Testis (tissue), 3 donors: Measurements from ENCODE around the gene COPZ1. TPM values are rescaled to one million over a fixed set of nuclear protein-coding genes. Genes with fewer than 3 reads are reported as not detected.

Source experiments
- DNase-seq: peaks from one replicate; pipeline ENCODE4 v3.0.0-alpha.2; 2019
- H3K27ac ChIP-seq, 2 donors: fragments of 200-600 bp; sonication (generic); one replicate each; pipeline ENCODE4 v1.5.1; 2019
- H3K27me3 ChIP-seq: fragments of 200-600 bp; sonication (generic); one replicate; pipeline ENCODE4 v1.5.1; 2019
- H3K36me3 ChIP-seq: fragments of 200-600 bp; sonication (generic); one replicate; pipeline ENCODE4 v1.5.1; 2017; ENCODE audit warnings: low read depth; ENCODE audit errors: missing control alignments
- H3K4me1 ChIP-seq: fragments of 200-600 bp; sonication (generic); one replicate; pipeline ENCODE4 v1.5.1; 2019
- H3K4me3 ChIP-seq, 2 donors: fragments of 200-600 bp; sonication (generic); one replicate each; pipeline ENCODE4 v1.5.1; 2017 to 2019
- H3K9me3 ChIP-seq: fragments of 200-600 bp; sonication (generic); one replicate; pipeline ENCODE4 v1.5.1; 2017
- CTCF ChIP-seq, 3 experiments: fragments of 450-650 bp in 2 of 3; fragments of 200-600 bp in 1 of 3; sonication (generic) in 1 of 3; IDR thresholded peaks; one replicate each; pipeline ENCODE4 v1.5.1; 2016 to 2019; ENCODE audit warnings: antibody characterized with exemption in 3 of 3, mild to moderate bottlenecking in 2 of 3, moderate library complexity in 1 of 3
- POLR2A ChIP-seq: fragments of 450-650 bp; IDR thresholded peaks from one replicate; pipeline ENCODE4 v1.6.1; 2017; ENCODE audit warnings: antibody characterized with exemption, mild to moderate bottlenecking, moderate library complexity
- WGBS, 2 donors: methylation state at CpG; one replicate each; pipeline ENCODE4 v1.1.5; 2018; 5-methylcytosine and 5-hydroxymethylcytosine counted together
- intact Hi-C: fragments of 100-400 bp; cut with DNase I; formaldehyde crosslinking; loops from one replicate; pipeline ENCODE4 v1.15.1; 2023; ENCODE audit warnings: low total_unique reads
- polyA plus RNA-seq: library from polyadenylated mRNA; stranded (reverse); fragments of 350-450 nt; fragmentation: Illumina TruSeq; extraction: RNeasy Lipid Tissue Mini Kit (QIAGEN cat#74804); gene quantifications from one replicate; pipeline ENCODE4 v1.2.3, GENCODE V29; 2014; ENCODE audit warnings: low read depth, low replicate concordance; ENCODE audit not compliant: insufficient read depth
- total RNA-seq, 2 donors: library from RNA; depleted of rRNA; stranded (reverse); fragments of >200 nt; gene quantifications; one replicate each; pipeline ENCODE4 v1.2.3, GENCODE V29; 2016

COPZ1 gene
- total and polyA plus RNA-seq, 3 donors from 2014 or later = 45.9 to 123 (median 63.9) TPM

- peaks cover 17% of the 10 kb centered on the region for H3K4me1 ChIP-seq
Observed at GRCh38 chr12:54328595-54329337, 3.8 kb downstream of the COPZ1 start.

GRCh38 chr12:54329759-54330158 lies 4.8 kb downstream of the COPZ1 start:
- Histone ChIP-seq H3K27me3 (no peaks in the 10 kb centered on the region), H3K4me1 (peaks cover 23% of the 10 kb centered on the region), H3K36me3 (no peaks in the 10 kb centered on the region), H3K27ac (no peak overlapping the region), H3K9me3 (no peaks in the 10 kb centered on the region), H3K4me3 (no peak overlapping the region)
- 55 to 71% methylated on average over 5 of the region's 5 CpGs for WGBS, 2 donors
- TF ChIP-seq POLR2A (no peak), CTCF (IDR thresholded peaks at IDR 0.05) (no peak)
- intact Hi-C loops = no loop called here
- DNase-seq = no peak

More at GRCh38 chr12:54328595-54329337, 3.8 kb downstream of the COPZ1 start:
- intact Hi-C loops = no loop called here
- DNase-seq = no peak
- no peak overlapping the region for H3K27ac ChIP-seq
- no peak overlapping the region for H3K4me3 ChIP-seq
- H3K27me3 ChIP-seq = no peaks in the 10 kb centered on the region
- H3K9me3 ChIP-seq = no peaks in the 10 kb centered on the region
- 79 to 83% methylated on average over 6 of the region's 6 CpGs for WGBS, 2 donors
- TF ChIP-seq CTCF (IDR thresholded peaks at IDR 0.05) (no peak), POLR2A (no peak)
- H3K36me3 ChIP-seq = no peaks in the 10 kb centered on the region

GRCh38 chr12:54330442-54330841 lies 5.5 kb downstream of the COPZ1 start:
- DNase-seq = no peak
- no peaks in the 10 kb centered on the region for H3K36me3 ChIP-seq
- H3K27ac ChIP-seq = no peak overlapping the region
- no peaks in the 10 kb centered on the region for H3K9me3 ChIP-seq
- WGBS, 2 donors = 75 to 83% methylated on average over 3 of the region's 3 CpGs
- no peaks in the 10 kb centered on the region for H3K27me3 ChIP-seq
- peaks cover 23% of the 10 kb centered on the region for H3K4me1 ChIP-seq
- TF ChIP-seq POLR2A = no peak
- TF ChIP-seq CTCF (IDR thresholded peaks at IDR 0.05) = no peak
- intact Hi-C loops = no loop called here
- H3K4me3 ChIP-seq = no peak overlapping the region

- WGBS, 2 donors = 75% methylated on average over 5 of the region's 5 CpGs
- Histone ChIP-seq H3K4me1 (peaks cover 20% of the 10 kb centered on the region), H3K27ac (no peak overlapping the region), H3K4me3 (no peak overlapping the region), H3K9me3 (no peaks in the 10 kb centered on the region), H3K36me3 (no peaks in the 10 kb centered on the region), H3K27me3 (no peaks in the 10 kb centered on the region)
- no peak for DNase-seq
- intact Hi-C loops = no loop called here
- TF ChIP-seq CTCF (IDR thresholded peaks at IDR 0.05) = no peak
- no peak for TF ChIP-seq POLR2A
Observed at GRCh38 chr12:54331461-54331860, 6.5 kb downstream of the COPZ1 start.
